ENCODE results near the gene PLEKHA4. TPM values are rescaled to one million over a fixed set of nuclear protein-coding genes. Genes with fewer than 3 reads are reported as not detected.
"Not testable (repeated sequence)": the region's sequence is repeated elsewhere in the genome, so short reads cannot be mapped to it uniquely, and the experiment has no call there.

Gene PLEKHA4
- total RNA-seq, 1 experiment from 2014 or later = 4.2 TPM

- Histone ChIP-seq H3K27me3 (ENCODE audit: control insufficient read depth, insufficient read depth, low read length) (no peaks in the 10 kb centered on the region), H3K36me3 (ENCODE audit: control insufficient read depth, insufficient read depth, low read length) (peaks cover 5% of the 10 kb centered on the region), H3K9me3 (ENCODE audit: control insufficient read depth, insufficient read depth, low read depth, low read length) (no peaks in the 10 kb centered on the region), H3K4me3 (ENCODE audit: low read depth in 2 of 2, low read length in 2 of 2) (no peak overlapping the region), H3K27ac (ENCODE audit: low read length) (no peak overlapping the region), H3K4me1 (ENCODE audit: control insufficient read depth, insufficient read depth, low read length) (no peaks in the 10 kb centered on the region)
- TF ChIP-seq SIN3A (IDR thresholded peaks at IDR 0.05; ENCODE audit: borderline replicate concordance, insufficient read depth, low read depth, low read length) (no peak), TCF7L2 (IDR thresholded peaks at IDR 0.05; ENCODE audit: low read depth, low read length) (no peak), POLR2AphosphoS5 (IDR thresholded peaks at IDR 0.05; ENCODE audit: low read depth, low read length) (no peak), CTCF (IDR thresholded peaks at IDR 0.05) (no peak)
- TF ChIP-seq, protein P1, sequence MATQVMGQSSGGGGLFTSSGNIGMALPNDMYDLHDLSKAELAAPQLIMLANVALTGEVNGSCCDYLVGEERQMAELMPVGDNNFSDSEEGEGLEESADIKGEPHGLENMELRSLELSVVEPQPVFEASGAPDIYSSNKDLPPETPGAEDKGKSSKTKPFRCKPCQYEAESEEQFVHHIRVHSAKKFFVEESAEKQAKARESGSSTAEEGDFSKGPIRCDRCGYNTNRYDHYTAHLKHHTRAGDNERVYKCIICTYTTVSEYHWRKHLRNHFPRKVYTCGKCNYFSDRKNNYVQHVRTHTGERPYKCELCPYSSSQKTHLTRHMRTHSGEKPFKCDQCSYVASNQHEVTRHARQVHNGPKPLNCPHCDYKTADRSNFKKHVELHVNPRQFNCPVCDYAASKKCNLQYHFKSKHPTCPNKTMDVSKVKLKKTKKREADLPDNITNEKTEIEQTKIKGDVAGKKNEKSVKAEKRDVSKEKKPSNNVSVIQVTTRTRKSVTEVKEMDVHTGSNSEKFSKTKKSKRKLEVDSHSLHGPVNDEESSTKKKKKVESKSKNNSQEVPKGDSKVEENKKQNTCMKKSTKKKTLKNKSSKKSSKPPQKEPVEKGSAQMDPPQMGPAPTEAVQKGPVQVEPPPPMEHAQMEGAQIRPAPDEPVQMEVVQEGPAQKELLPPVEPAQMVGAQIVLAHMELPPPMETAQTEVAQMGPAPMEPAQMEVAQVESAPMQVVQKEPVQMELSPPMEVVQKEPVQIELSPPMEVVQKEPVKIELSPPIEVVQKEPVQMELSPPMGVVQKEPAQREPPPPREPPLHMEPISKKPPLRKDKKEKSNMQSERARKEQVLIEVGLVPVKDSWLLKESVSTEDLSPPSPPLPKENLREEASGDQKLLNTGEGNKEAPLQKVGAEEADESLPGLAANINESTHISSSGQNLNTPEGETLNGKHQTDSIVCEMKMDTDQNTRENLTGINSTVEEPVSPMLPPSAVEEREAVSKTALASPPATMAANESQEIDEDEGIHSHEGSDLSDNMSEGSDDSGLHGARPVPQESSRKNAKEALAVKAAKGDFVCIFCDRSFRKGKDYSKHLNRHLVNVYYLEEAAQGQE (IDR thresholded peaks at IDR 0.05; ENCODE audit: insufficient read depth in 1 of 2, low read depth in 2 of 2, low read length in 1 of 2) = no peak
- TSS peak; percentile 61 for BruUV-seq (replicated peaks)
- POLR2A ChIA-PET = no interaction called here
- DNase-seq (ENCODE audit: low read depth, low spot score) (no peak), ATAC-seq (peak; percentile 78)
- intact Hi-C loops (cut with micrococcal nuclease; ENCODE audit: unreplicated experiment) = no loop called here
- in situ Hi-C loops (cut with HindIII; ENCODE audit: low pct_unique_long_range_greater_than_20kb, low sequenced_read_pairs) = no loop called here
- CTCF ChIA-PET = no interaction called here
Observed at GRCh38 chr19:48913114-48913889, 44.9 kb upstream of the PLEKHA4 start.

GRCh38 chr19:48910803-48911202, 42.4 kb upstream of the PLEKHA4 start:
- TF ChIP-seq POLR2AphosphoS5 (IDR thresholded peaks at IDR 0.05; ENCODE audit: low read depth, low read length) (no peak), SIN3A (IDR thresholded peaks at IDR 0.05; ENCODE audit: borderline replicate concordance, insufficient read depth, low read depth, low read length) (no peak)
- H3K27ac ChIP-seq (ENCODE audit: low read length) = no peak overlapping the region
- no peak overlapping the region for H3K4me3 ChIP-seq (ENCODE audit: low read depth in 2 of 2, low read length in 2 of 2)
- ATAC-seq (no peak), DNase-seq (ENCODE audit: low read depth, low spot score) (no peak)
- no peaks in the 10 kb centered on the region for H3K9me3 ChIP-seq (ENCODE audit: control insufficient read depth, insufficient read depth, low read depth, low read length)
- BruUV-seq (replicated peaks) = no TSS peak
- H3K4me1 ChIP-seq (ENCODE audit: control insufficient read depth, insufficient read depth, low read length) = no peaks in the 10 kb centered on the region
- intact Hi-C loops (cut with micrococcal nuclease; ENCODE audit: unreplicated experiment) (no loop called here), in situ Hi-C loops (cut with HindIII; ENCODE audit: low pct_unique_long_range_greater_than_20kb, low sequenced_read_pairs) (no loop called here)
- no peaks in the 10 kb centered on the region for H3K27me3 ChIP-seq (ENCODE audit: control insufficient read depth, insufficient read depth, low read length)
- peaks cover 5% of the 10 kb centered on the region for H3K36me3 ChIP-seq (ENCODE audit: control insufficient read depth, insufficient read depth, low read length)
- POLR2A ChIA-PET = no interaction called here
- CTCF ChIA-PET = no interaction called here

DNA sequence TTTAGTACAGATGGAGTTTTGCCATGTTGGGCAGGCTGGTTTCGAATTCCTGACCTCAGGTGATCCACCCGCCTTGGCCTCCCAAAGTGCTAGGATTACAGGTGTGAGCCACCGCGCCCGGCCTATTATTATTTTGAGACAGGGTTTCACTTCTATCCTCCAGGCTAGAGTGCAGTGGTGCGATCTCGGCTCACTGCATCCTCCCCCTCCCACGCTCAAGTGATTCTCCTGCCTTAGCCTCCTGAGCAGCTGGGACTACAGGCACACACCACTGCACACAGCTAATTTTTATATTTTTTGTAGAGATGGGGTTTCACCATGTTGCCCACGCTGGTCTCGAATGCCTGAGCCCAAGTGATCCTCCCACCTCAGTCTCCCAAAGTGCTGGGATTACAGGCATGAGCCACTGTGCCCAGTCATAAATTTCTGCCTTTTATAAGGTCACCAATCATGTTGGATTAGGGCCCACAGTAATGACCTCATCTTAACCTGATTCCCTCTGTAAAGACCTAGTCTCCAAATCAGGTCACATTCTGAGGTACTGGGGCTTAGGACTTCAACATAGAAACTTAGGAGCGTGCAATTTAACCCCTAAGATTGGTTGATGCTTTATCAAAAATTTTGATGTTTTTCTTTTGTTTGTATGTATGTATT, 41.1 kb upstream of the PLEKHA4 start:
- H3K36me3 ChIP-seq (ENCODE audit: control insufficient read depth, insufficient read depth, low read length); H3K9me3 ChIP-seq (ENCODE audit: control insufficient read depth, insufficient read depth, low read depth, low read length); H3K27me3 ChIP-seq (ENCODE audit: control insufficient read depth, insufficient read depth, low read length); H3K4me1 ChIP-seq (ENCODE audit: control insufficient read depth, insufficient read depth, low read length); H3K27ac ChIP-seq (ENCODE audit: low read length); CTCF ChIA-PET; POLR2A ChIA-PET; BruUV-seq (replicated peaks); in situ Hi-C loops (cut with HindIII; ENCODE audit: low pct_unique_long_range_greater_than_20kb, low sequenced_read_pairs); ATAC-seq; H3K4me3 ChIP-seq (ENCODE audit: low read depth in 2 of 2, low read length in 2 of 2); DNase-seq (ENCODE audit: low read depth, low spot score); intact Hi-C loops (cut with micrococcal nuclease; ENCODE audit: unreplicated experiment): not testable (repeated sequence)
